ENCODE results near the gene RPL10A.
"Not testable (repeated sequence)": the region's sequence is repeated elsewhere in the genome, so short reads cannot be mapped to it uniquely, and the experiment has no call there.

Gene RPL10A

GRCh38 chr6:35468181-35468979, at the start of gene RPL10A:
RPL10A (plus strand) TSS chr6:35468401; CDS start chr6:35468435, 34 bp downstream.
- H3K4me3 ChIP-seq (ENCODE audit: low read length): peak within 1 kb of the TSS; percentile 90
- TF ChIP-seq ZNF274 (IDR thresholded peaks at IDR 0.05; ENCODE audit: low read depth, low read length): no peak

GRCh38 chr6:35419417-35419816, 48.8 kb upstream of the RPL10A start:
- TF ChIP-seq ZNF274 (IDR thresholded peaks at IDR 0.05; ENCODE audit: low read depth, low read length): no peak
- H3K4me3 ChIP-seq (ENCODE audit: low read length): no peak overlapping the region

GRCh38 chr6:35419961-35420360, 48.2 kb upstream of the RPL10A start:
- TF ChIP-seq ZNF274 (IDR thresholded peaks at IDR 0.05; ENCODE audit: low read depth, low read length): no peak
- H3K4me3 ChIP-seq (ENCODE audit: low read length): no peak overlapping the region

GRCh38 chr6:35425284-35425683, 42.9 kb upstream of the RPL10A start:
- no peak for TF ChIP-seq ZNF274 (IDR thresholded peaks at IDR 0.05; ENCODE audit: low read depth, low read length)
- no peak overlapping the region for H3K4me3 ChIP-seq (ENCODE audit: low read length)

GRCh38 chr6:35426074-35426473, 42.1 kb upstream of the RPL10A start:
- no peak overlapping the region for H3K4me3 ChIP-seq (ENCODE audit: low read length)
- TF ChIP-seq ZNF274 (IDR thresholded peaks at IDR 0.05; ENCODE audit: low read depth, low read length): no peak

GRCh38 chr6:35427435-35427834, 40.8 kb upstream of the RPL10A start:
- TF ChIP-seq ZNF274 (IDR thresholded peaks at IDR 0.05; ENCODE audit: low read depth, low read length): no peak
- H3K4me3 ChIP-seq (ENCODE audit: low read length): no peak overlapping the region

GRCh38 chr6:35427851-35428321, 40.3 kb upstream of the RPL10A start:
- H3K4me3 ChIP-seq (ENCODE audit: low read length): no peak overlapping the region
- TF ChIP-seq ZNF274 (IDR thresholded peaks at IDR 0.05; ENCODE audit: low read depth, low read length): no peak

GRCh38 chr6:35428421-35429149, 39.6 kb upstream of the RPL10A start:
- H3K4me3 ChIP-seq (ENCODE audit: low read length): no peak overlapping the region

GRCh38 chr6:35429463-35429862, 38.7 kb upstream of the RPL10A start:
- no peak overlapping the region for H3K4me3 ChIP-seq (ENCODE audit: low read length)
- TF ChIP-seq ZNF274 (IDR thresholded peaks at IDR 0.05; ENCODE audit: low read depth, low read length): no peak

More at GRCh38 chr6:35428421-35429149, 39.6 kb upstream of the RPL10A start:
- TF ChIP-seq ZNF274 (IDR thresholded peaks at IDR 0.05; ENCODE audit: low read depth, low read length): no peak

- no peak overlapping the region for H3K4me3 ChIP-seq (ENCODE audit: low read length)
- no peak for TF ChIP-seq ZNF274 (IDR thresholded peaks at IDR 0.05; ENCODE audit: low read depth, low read length)
These were observed 35.9 kb upstream of the RPL10A start for GRCh38 chr6:35432291-35432690.

- not testable (repeated sequence) for H3K4me3 ChIP-seq (ENCODE audit: low read length)
These were observed 35.5 kb upstream of the RPL10A start for GRCh38 chr6:35432702-35433101.

GRCh38 chr6:35435074-35435837, 32.9 kb upstream of the RPL10A start:
- TF ChIP-seq ZNF274 (IDR thresholded peaks at IDR 0.05; ENCODE audit: low read depth, low read length): no peak
- no peak overlapping the region for H3K4me3 ChIP-seq (ENCODE audit: low read length)

- no peak overlapping the region for H3K4me3 ChIP-seq (ENCODE audit: low read length)
- TF ChIP-seq ZNF274 (IDR thresholded peaks at IDR 0.05; ENCODE audit: low read depth, low read length): no peak
These were observed 31.9 kb upstream of the RPL10A start for GRCh38 chr6:35436071-35436857.

- not testable (repeated sequence) for H3K4me3 ChIP-seq (ENCODE audit: low read length)
These were observed 29.7 kb upstream of the RPL10A start for GRCh38 chr6:35438378-35439065.
